Liver (tissue), 9 donors: Measurements from ENCODE around the gene TGFBR3. TPM values are rescaled to one million over a fixed set of nuclear protein-coding genes. Genes with fewer than 3 reads are reported as not detected.
A peak's percentile ranks its signal among the peaks of the same experiment; 100 is the strongest.

Experiments used
- DNase-seq: peaks from one replicate; pipeline ENCODE4 v3.0.0-alpha.2; 2017; ENCODE audit warnings: low spot score
- H3K27ac ChIP-seq, 2 donors: one replicate each; pipeline ENCODE4 v1.7.0; 2013; ENCODE audit warnings: inconsistent platforms in 2 of 2, low read length in 2 of 2, control low read depth in 1 of 2, low read depth in 1 of 2, mild to moderate bottlenecking in 1 of 2
- H3K27me3 ChIP-seq, 4 donors: one replicate each; pipeline versions ENCODE4 v1.6.1 to v1.7.0; 2013; ENCODE audit warnings: low read length in 3 of 4, inconsistent platforms in 1 of 4, mild to moderate bottlenecking in 1 of 4, moderate library complexity in 1 of 4; ENCODE audit not compliant: control insufficient read depth in 4 of 4, insufficient read depth in 4 of 4
- H3K36me3 ChIP-seq, 4 donors: one replicate each; pipeline versions ENCODE4 v1.6.1 to v1.7.0; 2013; ENCODE audit warnings: low read length in 3 of 4, mild to moderate bottlenecking in 3 of 4, low read depth in 1 of 4, moderate library complexity in 1 of 4; ENCODE audit not compliant: control insufficient read depth in 4 of 4, insufficient read depth in 3 of 4
- H3K4me1 ChIP-seq, 4 donors: one replicate each; pipeline versions ENCODE4 v1.6.1 to v1.7.0; 2013; ENCODE audit warnings: low read length in 3 of 4, mild to moderate bottlenecking in 3 of 4, moderate library complexity in 1 of 4; ENCODE audit not compliant: control insufficient read depth in 4 of 4, insufficient read depth in 4 of 4
- H3K4me3 ChIP-seq, 3 donors: one replicate each; pipeline versions ENCODE4 v1.6.1 to v1.7.0; 2013; ENCODE audit warnings: low read length in 3 of 3, control low read depth in 1 of 3, low read depth in 1 of 3, mild to moderate bottlenecking in 1 of 3
- H3K9ac ChIP-seq, 2 donors: one replicate each; pipeline ENCODE4 v1.7.0; 2013; ENCODE audit warnings: low read length in 2 of 2, mild to moderate bottlenecking in 2 of 2, moderate library complexity in 2 of 2, control low read depth in 1 of 2, low read depth in 1 of 2
- H3K9me3 ChIP-seq, 4 donors: one replicate each; pipeline versions ENCODE4 v1.6.1 to v1.7.0; 2013; ENCODE audit warnings: low read length in 3 of 4; ENCODE audit not compliant: control insufficient read depth in 4 of 4
- ATF3 ChIP-seq: IDR thresholded peaks from 2 replicates; pipeline ENCODE4 v1.6.1; 2016; ENCODE audit warnings: antibody characterized with exemption
- CTCF ChIP-seq: fragments of 150-350 bp; IDR thresholded peaks from 2 replicates; pipeline ENCODE4 v1.5.1; 2017; ENCODE audit warnings: improper control_type of control experiment, low read depth, low read length; ENCODE audit not compliant: missing input control
- FOXA1 ChIP-seq: IDR thresholded peaks from 2 replicates; pipeline ENCODE4 v1.6.1; 2016; ENCODE audit warnings: antibody characterized with exemption
- GABPA ChIP-seq, 2 donors: IDR thresholded peaks in 1 of 2; conservative IDR thresholded peaks in 1 of 2; 2 replicates each; pipeline ENCODE4 v1.6.1; 2016; ENCODE audit warnings: antibody characterized with exemption in 2 of 2, mild to moderate bottlenecking in 1 of 2, moderate library complexity in 1 of 2
- HNF4G ChIP-seq: IDR thresholded peaks from 2 replicates; pipeline ENCODE4 v1.6.1; 2016; ENCODE audit warnings: antibody characterized with exemption
- JUND ChIP-seq, 2 donors: IDR thresholded peaks; 2 replicates each; pipeline ENCODE4 v1.6.1; 2016; ENCODE audit warnings: antibody characterized with exemption in 2 of 2
- NR2F2 ChIP-seq: IDR thresholded peaks from 2 replicates; pipeline ENCODE4 v1.6.1; 2016; ENCODE audit warnings: antibody characterized with exemption
- RAD21 ChIP-seq, 2 donors: IDR thresholded peaks; 2 replicates each; pipeline ENCODE4 v1.6.1; 2016; ENCODE audit warnings: antibody characterized with exemption in 2 of 2, mild to moderate bottlenecking in 2 of 2
- TAF1 ChIP-seq: conservative IDR thresholded peaks from 2 replicates; pipeline ENCODE4 v1.6.1; 2016; ENCODE audit warnings: antibody characterized with exemption, mild to moderate bottlenecking
- YY1 ChIP-seq: IDR thresholded peaks from 2 replicates; pipeline ENCODE4 v1.6.1; 2016; ENCODE audit warnings: antibody characterized with exemption, mild to moderate bottlenecking
- WGBS: extraction: QIAGEN DNeasy Blood & Tissue Kit; methylation state at CpG from one replicate; pipeline ENCODE4 v1.1.7; 2013; 5-methylcytosine and 5-hydroxymethylcytosine counted together
- polyA plus RNA-seq, 2 donors: library from polyadenylated mRNA; stranded (reverse) in 1 of 2; unstranded in 1 of 2; fragments of 200-250 nt in 1 of 2; fragments of >200 nt in 1 of 2; fragmentation: Nextera tagmentation in 1 of 2; extraction: Ambion mirVana in 1 of 2; gene quantifications; one replicate each; pipeline versions ENCODE4 v1.2.1 to v1.2.3, GENCODE V29; 2013 to 2015
- total RNA-seq, 2 donors: library from RNA; depleted of rRNA; stranded (reverse); fragments of >200 nt; gene quantifications; one replicate each; pipeline ENCODE4 v1.2.3, GENCODE V29; 2014
- TF ChIP-seq, protein P1 (sequence below): IDR thresholded peaks from 2 replicates; pipeline ENCODE4 v1.6.1; 2016; ENCODE audit warnings: antibody characterized with exemption
- TF ChIP-seq, protein P2 (sequence below): IDR thresholded peaks from 2 replicates; pipeline ENCODE4 v1.6.1; 2016; ENCODE audit warnings: antibody characterized with exemption, mild to moderate bottlenecking
- TF ChIP-seq, protein P3 (sequence below): IDR thresholded peaks from 2 replicates; pipeline ENCODE4 v1.6.1; 2016; ENCODE audit warnings: antibody characterized with exemption
- donor health status: healthy.
- donor health status: healthy.
- donor health status: healthy.
- donor health status: healthy.
- donor health status: healthy.

TGFBR3 gene
- total and polyA plus RNA-seq, 4 donors: 6.1 to 19.3 (median 9.9) TPM

DNA sequence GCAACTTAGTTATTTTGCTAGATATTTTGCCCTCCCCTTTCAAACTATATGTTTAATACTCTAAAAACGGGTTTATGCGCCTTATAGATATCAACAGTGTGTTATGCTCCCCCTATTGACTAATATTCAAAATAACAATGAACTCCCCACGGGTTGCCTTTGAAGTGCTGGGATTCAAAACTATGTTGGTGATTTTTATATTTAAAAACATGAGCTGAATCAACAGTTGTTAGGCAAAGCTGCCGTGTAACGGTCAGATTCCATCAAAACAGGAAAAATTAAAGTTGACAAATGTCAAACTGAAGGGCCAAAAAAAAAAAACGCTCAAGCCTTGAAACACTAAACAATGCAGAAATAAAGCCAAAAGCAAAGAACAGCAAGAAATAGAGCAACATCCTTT, 2.5 kb downstream of the TGFBR3 start:
- Histone ChIP-seq H3K9ac (peak overlapping the region; percentile 2 to 37), H3K27me3 (no peaks in the 10 kb centered on the region), H3K4me1 (peaks cover 1 to 21% (median 11%) of the 10 kb centered on the region in 4 donors), H3K4me3 (peak overlapping the region in 2 of 3 donors; percentile 26 to 94), H3K36me3 (no peaks in the 10 kb centered on the region), H3K9me3 (no peaks in the 10 kb centered on the region), H3K27ac (no peak overlapping the region)
- no peak for DNase-seq
- WGBS: 15% methylated on average over 6 of the region's 6 CpGs
- TF ChIP-seq RAD21 (IDR thresholded peaks at IDR 0.05) (peak; percentile 58 to 72), CTCF (peak; percentile 29), TAF1 (no peak)

DNA sequence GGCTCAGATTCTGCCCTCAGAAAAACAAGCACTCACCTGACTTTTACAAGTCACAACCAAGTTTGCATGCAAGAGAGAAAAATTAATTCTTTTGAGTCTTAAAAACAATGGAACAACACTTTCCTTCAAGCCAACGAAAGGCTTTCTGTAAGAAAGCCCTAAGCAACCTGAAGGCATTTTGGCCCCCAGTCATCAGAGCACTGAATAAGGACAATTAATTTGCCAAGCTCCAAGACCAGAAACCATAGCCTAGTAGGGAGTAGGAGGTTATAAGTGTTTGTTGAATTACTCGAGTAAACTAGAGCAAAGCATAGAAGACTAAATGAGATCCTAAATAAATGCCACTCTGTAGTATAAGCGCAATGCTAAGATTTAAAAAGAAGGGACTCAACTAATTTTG, 4.7 kb downstream of the TGFBR3 start:
- Histone ChIP-seq H3K9ac (no peak overlapping the region), H3K36me3 (no peaks in the 10 kb centered on the region), H3K4me3 (no peak overlapping the region), H3K9me3 (no peaks in the 10 kb centered on the region), H3K27me3 (no peaks in the 10 kb centered on the region), H3K4me1 (peaks cover 1 to 15% (median 7%) of the 10 kb centered on the region in 4 donors), H3K27ac (no peak overlapping the region)
- no peak for DNase-seq
- 89% methylated on average over 3 of the region's 3 CpGs for WGBS
- TF ChIP-seq GABPA (IDR thresholded peaks at IDR 0.05 in 1 of 2, conservative IDR thresholded peaks at IDR 0.05 in 1 of 2) (no peak), CTCF (no peak), RAD21 (IDR thresholded peaks at IDR 0.05) (no peak)
- TF ChIP-seq, protein P1, sequence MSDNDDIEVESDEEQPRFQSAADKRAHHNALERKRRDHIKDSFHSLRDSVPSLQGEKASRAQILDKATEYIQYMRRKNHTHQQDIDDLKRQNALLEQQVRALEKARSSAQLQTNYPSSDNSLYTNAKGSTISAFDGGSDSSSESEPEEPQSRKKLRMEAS: no peak

GRCh38 chr1:91879733-91880132, 6.2 kb downstream of the TGFBR3 start:
- TF ChIP-seq, protein P2, sequence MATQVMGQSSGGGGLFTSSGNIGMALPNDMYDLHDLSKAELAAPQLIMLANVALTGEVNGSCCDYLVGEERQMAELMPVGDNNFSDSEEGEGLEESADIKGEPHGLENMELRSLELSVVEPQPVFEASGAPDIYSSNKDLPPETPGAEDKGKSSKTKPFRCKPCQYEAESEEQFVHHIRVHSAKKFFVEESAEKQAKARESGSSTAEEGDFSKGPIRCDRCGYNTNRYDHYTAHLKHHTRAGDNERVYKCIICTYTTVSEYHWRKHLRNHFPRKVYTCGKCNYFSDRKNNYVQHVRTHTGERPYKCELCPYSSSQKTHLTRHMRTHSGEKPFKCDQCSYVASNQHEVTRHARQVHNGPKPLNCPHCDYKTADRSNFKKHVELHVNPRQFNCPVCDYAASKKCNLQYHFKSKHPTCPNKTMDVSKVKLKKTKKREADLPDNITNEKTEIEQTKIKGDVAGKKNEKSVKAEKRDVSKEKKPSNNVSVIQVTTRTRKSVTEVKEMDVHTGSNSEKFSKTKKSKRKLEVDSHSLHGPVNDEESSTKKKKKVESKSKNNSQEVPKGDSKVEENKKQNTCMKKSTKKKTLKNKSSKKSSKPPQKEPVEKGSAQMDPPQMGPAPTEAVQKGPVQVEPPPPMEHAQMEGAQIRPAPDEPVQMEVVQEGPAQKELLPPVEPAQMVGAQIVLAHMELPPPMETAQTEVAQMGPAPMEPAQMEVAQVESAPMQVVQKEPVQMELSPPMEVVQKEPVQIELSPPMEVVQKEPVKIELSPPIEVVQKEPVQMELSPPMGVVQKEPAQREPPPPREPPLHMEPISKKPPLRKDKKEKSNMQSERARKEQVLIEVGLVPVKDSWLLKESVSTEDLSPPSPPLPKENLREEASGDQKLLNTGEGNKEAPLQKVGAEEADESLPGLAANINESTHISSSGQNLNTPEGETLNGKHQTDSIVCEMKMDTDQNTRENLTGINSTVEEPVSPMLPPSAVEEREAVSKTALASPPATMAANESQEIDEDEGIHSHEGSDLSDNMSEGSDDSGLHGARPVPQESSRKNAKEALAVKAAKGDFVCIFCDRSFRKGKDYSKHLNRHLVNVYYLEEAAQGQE: no peak
- TF ChIP-seq TAF1 (no peak), NR2F2 (no peak), CTCF (no peak), FOXA1 (no peak), YY1 (no peak), ATF3 (no peak), RAD21 (IDR thresholded peaks at IDR 0.05) (no peak), HNF4G (no peak), JUND (IDR thresholded peaks at IDR 0.05) (no peak)
- TF ChIP-seq, protein P3, sequence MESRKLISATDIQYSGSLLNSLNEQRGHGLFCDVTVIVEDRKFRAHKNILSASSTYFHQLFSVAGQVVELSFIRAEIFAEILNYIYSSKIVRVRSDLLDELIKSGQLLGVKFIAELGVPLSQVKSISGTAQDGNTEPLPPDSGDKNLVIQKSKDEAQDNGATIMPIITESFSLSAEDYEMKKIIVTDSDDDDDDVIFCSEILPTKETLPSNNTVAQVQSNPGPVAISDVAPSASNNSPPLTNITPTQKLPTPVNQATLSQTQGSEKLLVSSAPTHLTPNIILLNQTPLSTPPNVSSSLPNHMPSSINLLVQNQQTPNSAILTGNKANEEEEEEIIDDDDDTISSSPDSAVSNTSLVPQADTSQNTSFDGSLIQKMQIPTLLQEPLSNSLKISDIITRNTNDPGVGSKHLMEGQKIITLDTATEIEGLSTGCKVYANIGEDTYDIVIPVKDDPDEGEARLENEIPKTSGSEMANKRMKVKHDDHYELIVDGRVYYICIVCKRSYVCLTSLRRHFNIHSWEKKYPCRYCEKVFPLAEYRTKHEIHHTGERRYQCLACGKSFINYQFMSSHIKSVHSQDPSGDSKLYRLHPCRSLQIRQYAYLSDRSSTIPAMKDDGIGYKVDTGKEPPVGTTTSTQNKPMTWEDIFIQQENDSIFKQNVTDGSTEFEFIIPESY: no peak
- H3K9me3 ChIP-seq: no peaks in the 10 kb centered on the region
- peaks cover 1 to 11% (median 6%) of the 10 kb centered on the region in 4 donors for H3K4me1 ChIP-seq
- DNase-seq: no peak
- no peaks in the 10 kb centered on the region for H3K36me3 ChIP-seq
- H3K9ac ChIP-seq: no peak overlapping the region
- H3K27ac ChIP-seq: no peak overlapping the region
- no peaks in the 10 kb centered on the region for H3K27me3 ChIP-seq
- no peak overlapping the region for H3K4me3 ChIP-seq
